HCT116 (cell line): Measurements from ENCODE around the gene PPT2. TPM values are rescaled to one million over a fixed set of nuclear protein-coding genes. Genes with fewer than 3 reads are reported as not detected.

Source experiments
- ATAC-seq: fragments of 200-7000 bp; cut with Tn5 transposase; 2 replicates; pipeline ENCODE4 v1.9.1; 2020; ENCODE audit warnings: mild to moderate bottlenecking, moderate library complexity
- BruUV-seq: library from RNA; stranded (reverse); fragments of 400-500 nt; replicated peaks from 2 replicates; lab custom pipeline; 2021; lab: Mats Ljungman, UMichigan
- CTCF ChIA-PET: fragments of 300-600 bp; sonication (Branson Sonifier 250); formaldehyde crosslinking; loops from one replicate; lab custom pipeline; 2021; ENCODE audit warnings: antibody characterized with exemption; lab: Charles Lee
- POLR2A ChIA-PET: fragments of 300-600, 350-600 bp; sonication (Branson Sonifier 250); formaldehyde crosslinking; loops from one replicate; lab custom pipeline; 2021; ENCODE audit warnings: antibody characterized with exemption; lab: Charles Lee
- RAD21 ChIA-PET, 2 experiments: fragments of 300-600 bp; sonication (Branson Sonifier 250); formaldehyde crosslinking; loops; one replicate each; lab custom pipeline; 2023; ENCODE audit warnings: low total read pairs in 2 of 2; ENCODE audit not compliant: uncharacterized antibody in 2 of 2, unreplicated experiment in 2 of 2, low non-redundant PET in 1 of 2; lab: Charles Lee
- DNase-seq: peaks from one replicate; pipeline ENCODE4 v3.0.0-alpha.2; 2010; ENCODE audit warnings: low read depth, low spot score
- H2AFZ ChIP-seq: fragments of 200-600 bp; shearing (Covaris generic), sonication (generic); 2 replicates; pipeline ENCODE4 v1.6.1; 2017; ENCODE audit warnings: low read depth, mixed run types, mixed read lengths, antibody characterized with exemption, low read length; ENCODE audit not compliant: poor library complexity, severe bottlenecking
- H3K27ac ChIP-seq: 2 replicates; pipeline ENCODE4 v1.5.1; 2012; ENCODE audit warnings: low read depth, low read length
- H3K27me3 ChIP-seq: fragments of 200-600 bp; sonication (generic); 2 replicates; pipeline ENCODE4 v1.6.1; 2016; ENCODE audit warnings: mixed run types, low read length, mixed read lengths; ENCODE audit not compliant: insufficient read depth
- H3K36me3 ChIP-seq, 2 experiments: fragments of 200-500 bp in 1 of 2; fragments of 200-600 bp in 1 of 2; sonication (Bioruptor generic) in 1 of 2; sonication (generic) in 1 of 2; 2 replicates each; pipeline versions ENCODE4 v1.5.1 to v1.6.1; 2014 to 2016; ENCODE audit warnings: low read length in 2 of 2, inconsistent platforms in 1 of 2, mixed read lengths in 1 of 2, mixed run types in 1 of 2; ENCODE audit not compliant: insufficient read depth in 2 of 2, control insufficient read depth in 1 of 2
- H3K4me1 ChIP-seq, 2 experiments: fragments of 200-600 bp in 1 of 2; sonication (generic) in 1 of 2; 2 replicates each; pipeline versions ENCODE4 v1.5.1 to v1.6.1; 2012 to 2017; ENCODE audit warnings: low read length in 2 of 2, inconsistent platforms in 1 of 2, mild to moderate bottlenecking in 1 of 2, mixed read lengths in 1 of 2, mixed run types in 1 of 2, moderate library complexity in 1 of 2; ENCODE audit not compliant: insufficient read depth in 2 of 2, control insufficient read depth in 1 of 2
- H3K4me2 ChIP-seq: fragments of 200-600 bp; sonication (generic); 2 replicates; pipeline ENCODE4 v1.6.1; 2017; ENCODE audit warnings: mixed run types, low read length, mixed read lengths
- H3K4me3 ChIP-seq, 2 experiments: fragments of 200-600 bp in 1 of 2; sonication (generic) in 1 of 2; replicated peaks in 1 of 2; 2 replicates each; pipeline ENCODE4 v1.5.1; 2011 to 2016; ENCODE audit warnings: low read length in 2 of 2, control low read depth in 1 of 2, low read depth in 1 of 2, mild to moderate bottlenecking in 1 of 2, mixed read lengths in 1 of 2, mixed run types in 1 of 2
- H3K79me2 ChIP-seq: fragments of 200-600 bp; sonication (generic); 2 replicates; pipeline ENCODE4 v1.6.1; 2017; ENCODE audit warnings: mild to moderate bottlenecking, mixed run types, low read length, moderate library complexity, mixed read lengths; ENCODE audit not compliant: insufficient read depth
- H3K9ac ChIP-seq: fragments of 200-600 bp; sonication (generic); 2 replicates; pipeline ENCODE4 v1.6.1; 2016; ENCODE audit warnings: low read length, mixed read lengths
- H3K9me2 ChIP-seq: fragments of 200-600 bp; sonication (generic), shearing (Covaris generic); 2 replicates; pipeline ENCODE4 v1.6.1; 2017; ENCODE audit warnings: mixed run types, mild to moderate bottlenecking, moderate library complexity; ENCODE audit not compliant: insufficient read depth
- H3K9me3 ChIP-seq, 2 experiments: fragments of 200-500 bp in 1 of 2; fragments of 200-600 bp in 1 of 2; sonication (Bioruptor generic) in 1 of 2; sonication (generic) in 1 of 2; 2 replicates each; pipeline ENCODE4 v1.6.1; 2014 to 2017; ENCODE audit warnings: low read length in 2 of 2, mixed read lengths in 2 of 2, inconsistent platforms in 1 of 2, low read depth in 1 of 2, mild to moderate bottlenecking in 1 of 2, mixed run types in 1 of 2, moderate library complexity in 1 of 2; ENCODE audit not compliant: control insufficient read depth in 1 of 2, insufficient read depth in 1 of 2
- H4K20me1 ChIP-seq: fragments of 200-600 bp; sonication (generic), shearing (Covaris generic); 2 replicates; pipeline ENCODE4 v1.6.1; 2017; ENCODE audit warnings: mixed run types, mild to moderate bottlenecking, moderate library complexity; ENCODE audit not compliant: insufficient read depth
- CTCF ChIP-seq, 3 experiments: fragments of 200-600 bp in 1 of 3; sonication (generic) in 1 of 3; IDR thresholded peaks in 2 of 3; conservative IDR thresholded peaks in 1 of 3; 2 replicates each; pipeline ENCODE4 v1.5.1; 2012 to 2017; ENCODE audit warnings: low read depth in 2 of 3, low read length in 2 of 3, antibody characterized with exemption in 1 of 3, borderline replicate concordance in 1 of 3, control low read depth in 1 of 3, mild to moderate bottlenecking in 1 of 3, mixed read lengths in 1 of 3, mixed run types in 1 of 3, moderate library complexity in 1 of 3; ENCODE audit not compliant: insufficient read depth in 1 of 3
- ELF1 ChIP-seq: IDR thresholded peaks from 2 replicates; pipeline ENCODE4 v1.6.1; 2012; ENCODE audit warnings: low read depth, borderline replicate concordance
- POLR2A ChIP-seq: IDR thresholded peaks from 2 replicates; pipeline ENCODE4 v1.7.0; 2011; ENCODE audit warnings: borderline replicate concordance; ENCODE audit not compliant: insufficient read depth, insufficient read length; ENCODE audit errors: extremely low read depth
- RAD21 ChIP-seq: IDR thresholded peaks from 2 replicates; pipeline ENCODE4 v1.6.1; 2012; ENCODE audit warnings: low read depth, mild to moderate bottlenecking
- REST ChIP-seq: IDR thresholded peaks from 2 replicates; pipeline ENCODE4 v1.6.1; 2012; ENCODE audit warnings: low read depth
- SIN3A ChIP-seq: IDR thresholded peaks from 2 replicates; pipeline ENCODE4 v1.6.1; 2012; ENCODE audit warnings: low read depth
- SP1 ChIP-seq: IDR thresholded peaks from 2 replicates; pipeline ENCODE4 v1.6.1; 2012; ENCODE audit warnings: low read depth
- TCF7L2 ChIP-seq: IDR thresholded peaks from 2 replicates; pipeline ENCODE4 v1.7.0; 2011; ENCODE audit warnings: borderline replicate concordance, inconsistent platforms; ENCODE audit not compliant: insufficient read depth, insufficient read length; ENCODE audit errors: extremely low read depth
- ZNF274 ChIP-seq: fragments of 200-500 bp; sonication (Bioruptor generic); IDR thresholded peaks from 2 replicates; pipeline ENCODE4 v1.6.1; 2014; ENCODE audit warnings: mild to moderate bottlenecking, low read depth, low read length, inconsistent platforms
- intact Hi-C: fragments of 100-400 bp; cut with micrococcal nuclease; formaldehyde crosslinking; loops from 2 replicates; pipeline ENCODE4 v1.10.0; 2022
- total RNA-seq: library from RNA; stranded (reverse); gene quantifications from one replicate; pipeline ENCODE4 v1.2.1, GENCODE V29; 2021; ENCODE audit not compliant: unreplicated experiment

PPT2 gene
- total RNA-seq, 1 experiment from 2014 or later = 21.0 TPM

- POLR2A ChIA-PET = interaction anchor here (1.0 to 1.7 kb wide), 2 partner anchors 10 to 15 kb away, joined by 4 to 5 read pairs; no protein-coding TSS in a partner anchor
- no peak for TF ChIP-seq RAD21
- no peak for TF ChIP-seq TCF7L2
- TF ChIP-seq CTCF (IDR thresholded peaks at IDR 0.05 in 2 of 3, conservative IDR thresholded peaks at IDR 0.05 in 1 of 3; ENCODE audit: borderline replicate concordance in 1 of 3, insufficient read depth in 1 of 3, low read depth in 2 of 3, low read length in 2 of 3) = no peak
- no peak for TF ChIP-seq ZNF274
- TF ChIP-seq POLR2A = no peak
- TF ChIP-seq REST = no peak
- no peak for TF ChIP-seq SP1
- TF ChIP-seq ELF1 = no peak
- no peak for TF ChIP-seq SIN3A
- H2AFZ ChIP-seq = no peak overlapping the region
- CTCF ChIA-PET = no interaction called here
- no peak overlapping the region; the same call in 1 of the 2 replicates for H3K27ac ChIP-seq
- peaks cover 27 to 62% of the 10 kb centered on the region in 2 experiments for H3K4me1 ChIP-seq
- ATAC-seq = no peak
- intact Hi-C loops = no loop called here
- no peak overlapping the region for H3K4me3 ChIP-seq
- H3K36me3 ChIP-seq = peaks cover 0 to 2% of the 10 kb centered on the region in 2 experiments; a peak in 2 of 4 replicates
- no peaks in the 10 kb centered on the region for H3K9me2 ChIP-seq
- H3K9ac ChIP-seq = no peak overlapping the region; the same call in 1 of the 2 replicates
- no peaks in the 10 kb centered on the region for H4K20me1 ChIP-seq
- no TSS peak for BruUV-seq
- RAD21 ChIA-PET = no interaction called here
- H3K4me2 ChIP-seq = peak overlapping the region; percentile 52
- H3K27me3 ChIP-seq = no peaks in the 10 kb centered on the region
- DNase-seq = no peak
- no peaks in the 10 kb centered on the region for H3K9me3 ChIP-seq
- peaks cover 13% of the 10 kb centered on the region for H3K79me2 ChIP-seq
Observed at GRCh38 chr6:32191696-32192607, 38.0 kb downstream of the PPT2 start.
